Measurements from ENCODE around the gene OR51B5.
"Not testable (repeated sequence)": the region's sequence is repeated elsewhere in the genome, so short reads cannot be mapped to it uniquely, and the experiment has no call there.

OR51B5 gene

GRCh38 chr11:5335170-5335569 lies 8.2 kb downstream of the OR51B5 start:
- ATAC-seq (no peak), DNase-seq (no peak)

GRCh38 chr11:5324197-5324596 lies 19.1 kb downstream of the OR51B5 start, which contains the start of gene OR51B2:
TSS of gene OR51B2 (minus strand) at chr11:5324297. CDS start at chr11:5324297, 0 bp downstream.
- no peak for ATAC-seq

GRCh38 chr11:5317292-5317691 lies 26.0 kb downstream of the OR51B5 start:
- DNase-seq (no peak), ATAC-seq (no peak)

More at GRCh38 chr11:5324197-5324596, 19.1 kb downstream of the OR51B5 start, which contains the start of gene OR51B2:
- no peak for DNase-seq

GRCh38 chr11:5313326-5314023 lies 29.8 kb downstream of the OR51B5 start:
- ATAC-seq, DNase-seq: not testable (repeated sequence)

- no peak for ATAC-seq
These were observed 32.9 kb downstream of the OR51B5 start for GRCh38 chr11:5310423-5310822.

GRCh38 chr11:5307256-5308019 lies 35.9 kb downstream of the OR51B5 start:
- ATAC-seq: no peak
- DNase-seq: no peak

More at GRCh38 chr11:5310423-5310822, 32.9 kb downstream of the OR51B5 start:
- no peak for DNase-seq

- no peak for DNase-seq
- ATAC-seq: no peak
These were observed 39.3 kb downstream of the OR51B5 start for GRCh38 chr11:5304046-5304445.

GRCh38 chr11:5303626-5304025 lies 39.7 kb downstream of the OR51B5 start:
- ATAC-seq: no peak
- DNase-seq: no peak

- no peak for DNase-seq
- ATAC-seq: no peak
These were observed 41.5 kb downstream of the OR51B5 start, which contains the start of gene OR51B4 for GRCh38 chr11:5301846-5302245. TSS of gene OR51B4 (minus strand) at chr11:5301946. CDS start at chr11:5301946, 0 bp downstream.

GRCh38 chr11:5300251-5300650 lies 43.1 kb downstream of the OR51B5 start:
- ATAC-seq (no peak), DNase-seq (no peak)

- DNase-seq: no peak
- no peak for ATAC-seq
These were observed 44.9 kb downstream of the OR51B5 start for GRCh38 chr11:5298451-5298850.

GRCh38 chr11:5297721-5298323 lies 45.5 kb downstream of the OR51B5 start:
- DNase-seq (no peak), ATAC-seq (no peak)

- not testable (repeated sequence) for DNase-seq
These were observed 48.9 kb downstream of the OR51B5 start for GRCh38 chr11:5294342-5294995.

GRCh38 chr11:5293028-5293427 lies 50.3 kb downstream of the OR51B5 start:
- no peak for DNase-seq
- ATAC-seq: no peak

More at GRCh38 chr11:5294342-5294995, 48.9 kb downstream of the OR51B5 start:
- ATAC-seq: not testable (repeated sequence)
